WERI-Rb-1 (cell line): ENCODE results near the gene CGNL1.
A peak's percentile ranks its signal among the peaks of the same experiment; 100 is the strongest.

ENCODE experiments used
- DNase-seq: peaks from one replicate; pipeline ENCODE4 v3.0.0-alpha.2; 2020
- H3K27ac ChIP-seq: fragments of 250-450 bp; sonication (Bioruptor Pico); 2 replicates; pipeline ENCODE4 v1.5.1; 2020; ENCODE audit warnings: mild to moderate bottlenecking, moderate library complexity
- H3K27me3 ChIP-seq: fragments of 250-450 bp; sonication (Bioruptor Pico); 2 replicates; pipeline ENCODE4 v1.5.1; 2021; ENCODE audit warnings: mild to moderate bottlenecking, low read depth, moderate library complexity; ENCODE audit not compliant: insufficient read depth, severe bottlenecking
- H3K36me3 ChIP-seq: fragments of 250-450 bp; sonication (Bioruptor Pico); 2 replicates; pipeline ENCODE4 v1.5.1; 2020; ENCODE audit warnings: mild to moderate bottlenecking, moderate library complexity
- H3K4me3 ChIP-seq: 2 replicates; pipeline ENCODE4 v1.5.1; 2011; ENCODE audit warnings: low read depth, mild to moderate bottlenecking, control low read depth, low read length
- H3K9me3 ChIP-seq: fragments of 250-450 bp; sonication (Bioruptor Pico); 2 replicates; pipeline ENCODE4 v1.5.1; 2021; ENCODE audit warnings: mild to moderate bottlenecking, moderate library complexity; ENCODE audit not compliant: severe bottlenecking
- CTCF ChIP-seq: IDR thresholded peaks from 2 replicates; pipeline ENCODE4 v1.5.1; 2011; ENCODE audit warnings: low read depth, mild to moderate bottlenecking, control low read depth, inconsistent platforms, low read length

Gene CGNL1

GRCh38 chr15:57550640-57551039 is 174.3 kb downstream of the CGNL1 start:
- Histone ChIP-seq H3K36me3 (peaks cover 10% of the 10 kb centered on the region; the same call in 1 of the 2 replicates), H3K9me3 (no peaks in the 10 kb centered on the region), H3K27ac (no peak overlapping the region), H3K27me3 (no peaks in the 10 kb centered on the region), H3K4me3 (no peak overlapping the region)
- no peak for DNase-seq
- TF ChIP-seq CTCF, result no peak

GRCh38 chr15:57551715-57552677 is 175.7 kb downstream of the CGNL1 start:
- no peak overlapping the region for H3K27ac ChIP-seq
- DNase-seq, result no peak
- no peaks in the 10 kb centered on the region for H3K27me3 ChIP-seq
- peaks cover 2% of the 10 kb centered on the region for H3K9me3 ChIP-seq
- H3K36me3 ChIP-seq, result peaks cover 10% of the 10 kb centered on the region; the same call in 1 of the 2 replicates
- no peak overlapping the region for H3K4me3 ChIP-seq
- TF ChIP-seq CTCF, result no peak

- DNase-seq, result no peak
- H3K9me3 ChIP-seq, result peaks cover 8% of the 10 kb centered on the region
- no peak overlapping the region for H3K4me3 ChIP-seq
- H3K27me3 ChIP-seq, result no peaks in the 10 kb centered on the region
- 0 out of 2 replicates have a peak, but pooled peaks cover 3% of the 10 kb centered on the region for H3K36me3 ChIP-seq
- TF ChIP-seq CTCF, result no peak
- peak overlapping the region; percentile 96 for H3K27ac ChIP-seq
Observed at GRCh38 chr15:57552678-57553334, 176.5 kb downstream of the CGNL1 start.

- peak overlapping the region; percentile 96 for H3K27ac ChIP-seq
- H3K27me3 ChIP-seq, result no peaks in the 10 kb centered on the region
- peak; percentile 51 for TF ChIP-seq CTCF
- H3K36me3 ChIP-seq, result 0 out of 2 replicates have a peak, but pooled peaks cover 3% of the 10 kb centered on the region
- H3K9me3 ChIP-seq, result peaks cover 11% of the 10 kb centered on the region
- H3K4me3 ChIP-seq, result no peak overlapping the region
- DNase-seq, result peak; percentile 60
Observed at GRCh38 chr15:57553526-57553925, 177.2 kb downstream of the CGNL1 start.

- H3K27ac ChIP-seq, result peak overlapping the region; percentile 96
- H3K9me3 ChIP-seq, result peaks cover 11% of the 10 kb centered on the region
- H3K27me3 ChIP-seq, result no peaks in the 10 kb centered on the region
- TF ChIP-seq CTCF, result no peak
- H3K4me3 ChIP-seq, result peak overlapping the region; percentile 1
- DNase-seq, result peak; percentile 96
- H3K36me3 ChIP-seq, result 0 out of 2 replicates have a peak, but pooled peaks cover 3% of the 10 kb centered on the region
Observed at GRCh38 chr15:57554063-57554811, 177.9 kb downstream of the CGNL1 start.
